AG04449 (cell line): Measurements from ENCODE around the gene COL19A1.

Experiments used
- CTCF ChIA-PET: fragments of 350-600 bp; formaldehyde crosslinking; extraction: SDS; loops from one replicate; lab custom pipeline; 2021; ENCODE audit warnings: antibody characterized with exemption; lab: Yijun Ruan, JAX
- POLR2A ChIA-PET: fragments of 400-600, 350-600 bp; formaldehyde crosslinking; extraction: SDS; loops from one replicate; lab custom pipeline; 2020; ENCODE audit warnings: antibody characterized with exemption, inconsistent platforms; lab: Yijun Ruan, JAX
- DNase-seq: peaks from one replicate; pipeline ENCODE4 v3.0.0-alpha.2; 2010; ENCODE audit warnings: low read depth, low spot score
- H3K4me3 ChIP-seq: 2 replicates; pipeline ENCODE4 v1.5.1; 2011; ENCODE audit warnings: low read depth, mild to moderate bottlenecking, control low read depth, low read length
- TF ChIP-seq, protein P1 (sequence below): IDR thresholded peaks from one replicate; pipeline ENCODE4 v1.5.1; 2011; ENCODE audit warnings: mild to moderate bottlenecking, moderate library complexity, low read length, control low read depth, inconsistent platforms; ENCODE audit not compliant: insufficient read depth; ENCODE audit errors: missing control alignments

The COL19A1 gene

DNA sequence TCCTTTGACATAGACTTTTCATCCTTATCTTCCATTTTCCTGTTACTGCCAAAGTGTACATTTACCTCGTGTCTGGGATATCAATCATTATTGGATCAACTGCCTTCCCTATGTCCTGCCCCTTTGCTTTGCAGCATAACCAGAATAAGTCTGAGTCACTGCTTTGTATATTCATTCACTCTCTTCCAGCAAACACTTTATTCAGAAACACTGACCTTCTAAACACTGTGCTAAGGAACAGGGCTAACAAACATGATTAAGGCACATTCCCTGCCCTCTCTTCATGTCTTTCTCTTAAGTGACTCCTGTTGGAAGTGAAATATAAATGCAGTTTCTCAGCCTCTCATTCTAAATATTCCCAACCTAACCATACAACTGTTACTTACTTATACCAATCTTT lies 66.9 kb downstream of the COL19A1 start:
- POLR2A ChIA-PET, result no interaction called here
- TF ChIP-seq, protein P1, sequence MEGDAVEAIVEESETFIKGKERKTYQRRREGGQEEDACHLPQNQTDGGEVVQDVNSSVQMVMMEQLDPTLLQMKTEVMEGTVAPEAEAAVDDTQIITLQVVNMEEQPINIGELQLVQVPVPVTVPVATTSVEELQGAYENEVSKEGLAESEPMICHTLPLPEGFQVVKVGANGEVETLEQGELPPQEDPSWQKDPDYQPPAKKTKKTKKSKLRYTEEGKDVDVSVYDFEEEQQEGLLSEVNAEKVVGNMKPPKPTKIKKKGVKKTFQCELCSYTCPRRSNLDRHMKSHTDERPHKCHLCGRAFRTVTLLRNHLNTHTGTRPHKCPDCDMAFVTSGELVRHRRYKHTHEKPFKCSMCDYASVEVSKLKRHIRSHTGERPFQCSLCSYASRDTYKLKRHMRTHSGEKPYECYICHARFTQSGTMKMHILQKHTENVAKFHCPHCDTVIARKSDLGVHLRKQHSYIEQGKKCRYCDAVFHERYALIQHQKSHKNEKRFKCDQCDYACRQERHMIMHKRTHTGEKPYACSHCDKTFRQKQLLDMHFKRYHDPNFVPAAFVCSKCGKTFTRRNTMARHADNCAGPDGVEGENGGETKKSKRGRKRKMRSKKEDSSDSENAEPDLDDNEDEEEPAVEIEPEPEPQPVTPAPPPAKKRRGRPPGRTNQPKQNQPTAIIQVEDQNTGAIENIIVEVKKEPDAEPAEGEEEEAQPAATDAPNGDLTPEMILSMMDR, result no peak
- H3K4me3 ChIP-seq, result no peak overlapping the region
- CTCF ChIA-PET, result no interaction called here
- DNase-seq, result no peak

DNA sequence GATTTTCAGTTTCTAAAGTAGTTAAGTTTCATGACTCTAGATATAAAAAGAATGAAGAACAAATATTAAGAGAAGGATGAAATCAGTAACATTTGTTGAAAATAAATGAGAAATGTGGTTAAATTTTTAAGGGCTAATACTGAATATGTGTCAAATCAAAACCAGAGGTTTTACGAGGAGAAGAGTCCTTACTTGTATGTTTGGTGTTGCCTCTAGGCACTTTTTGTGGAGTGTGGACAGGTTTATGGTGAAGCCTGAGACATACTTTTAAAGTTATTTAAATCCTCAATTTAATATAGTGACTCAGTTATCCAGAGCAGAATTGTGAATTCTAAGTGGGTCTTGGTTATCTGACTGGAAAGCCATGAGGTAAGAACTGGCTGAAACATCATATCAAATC lies 68.7 kb downstream of the COL19A1 start:
- CTCF ChIA-PET, result no interaction called here
- TF ChIP-seq, protein P1, result no peak
- DNase-seq, result no peak
- no peak overlapping the region for H3K4me3 ChIP-seq
- POLR2A ChIA-PET, result no interaction called here

DNA sequence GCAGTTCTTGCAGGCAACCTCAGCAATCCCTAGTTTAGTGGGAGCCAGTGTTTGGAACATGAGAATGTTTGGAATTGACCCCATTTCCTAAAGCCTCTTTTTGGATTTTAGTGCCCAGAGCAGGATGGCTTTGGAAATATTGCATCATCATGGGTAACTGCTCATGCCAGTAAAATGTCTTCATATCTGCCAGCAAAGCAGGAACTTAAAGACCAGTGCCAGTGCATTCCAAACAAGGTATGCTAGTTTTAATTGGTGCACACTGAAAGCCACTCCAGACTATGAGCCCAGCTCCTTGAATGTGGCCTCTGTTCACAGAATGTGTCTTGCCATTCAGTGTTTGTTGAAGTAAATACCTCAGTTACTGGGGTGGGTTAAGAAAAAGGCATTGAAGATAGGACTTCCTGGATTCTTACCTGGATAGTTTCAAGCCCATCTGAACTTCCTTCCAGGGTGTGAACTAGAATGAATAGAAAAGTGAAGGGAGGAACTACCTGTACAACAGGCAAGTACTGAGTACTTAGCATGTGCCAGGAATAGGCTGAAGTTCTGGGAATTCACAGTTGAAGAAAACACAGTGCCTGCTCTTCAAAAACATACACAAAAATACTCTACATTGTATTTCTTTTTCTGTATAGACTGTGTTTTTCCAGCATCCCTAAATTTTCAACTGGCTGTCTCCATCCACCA lies 70.5 kb downstream of the COL19A1 start:
- TF ChIP-seq, protein P1, result no peak
- POLR2A ChIA-PET, result no interaction called here
- CTCF ChIA-PET, result no interaction called here
- H3K4me3 ChIP-seq, result no peak overlapping the region
- DNase-seq, result no peak

DNA sequence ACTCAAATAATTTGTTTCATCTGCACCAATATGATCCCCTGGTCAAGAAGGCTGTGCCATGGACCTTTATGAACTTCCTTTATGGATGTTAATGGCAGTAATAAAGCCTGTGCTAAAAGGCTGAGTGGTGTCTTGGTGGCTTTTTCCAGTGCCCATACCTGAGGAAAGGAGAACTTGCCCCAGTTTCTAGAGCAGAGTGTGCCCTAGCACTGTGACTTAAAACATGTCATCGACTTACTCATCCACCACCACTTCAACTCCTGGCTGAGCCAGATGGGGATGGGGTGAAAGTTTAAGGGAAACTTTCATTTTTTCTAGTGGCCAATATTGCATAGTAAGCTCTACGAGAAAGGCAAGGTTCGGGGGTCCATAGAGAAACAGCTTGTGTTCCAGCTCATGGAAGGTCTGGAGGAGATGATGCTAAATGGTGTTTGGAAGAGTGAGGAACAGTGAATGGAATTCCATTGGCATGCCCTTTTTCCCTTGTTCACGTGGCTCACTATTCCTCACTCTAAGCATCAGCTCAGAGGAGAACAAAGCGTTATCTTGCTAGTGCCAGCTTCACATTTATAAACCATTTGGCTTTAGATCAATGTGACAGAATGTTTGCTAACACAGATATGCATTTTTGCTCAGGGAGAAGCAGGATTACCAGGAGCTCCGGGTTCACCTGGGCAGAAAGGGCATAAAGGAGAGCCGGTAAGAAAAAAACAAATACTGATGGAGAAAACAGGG lies 71.2 kb downstream of the COL19A1 start:
- ChIA-PET POLR2A (no interaction called here), CTCF (no interaction called here)
- DNase-seq, result no peak

DNA sequence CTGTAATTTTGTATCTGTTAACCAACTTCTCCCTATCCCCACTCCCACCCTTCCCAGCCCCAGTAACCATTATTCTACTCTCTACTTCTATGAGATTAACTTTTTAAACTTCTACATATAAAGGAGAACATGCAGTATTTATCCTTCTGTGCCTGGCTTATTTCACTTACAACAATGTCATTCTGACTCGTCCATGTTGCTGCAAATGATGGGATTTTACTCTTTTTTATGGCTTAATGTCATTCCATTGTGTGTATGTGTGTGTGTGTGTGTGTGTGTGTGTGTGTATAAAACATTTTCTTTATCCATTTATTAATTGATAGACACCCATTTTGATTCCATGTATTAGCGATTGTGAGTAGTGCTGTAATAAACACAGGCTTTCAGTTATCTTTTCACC lies 76.1 kb downstream of the COL19A1 start:
- TF ChIP-seq, protein P1, result no peak
- POLR2A ChIA-PET, result no interaction called here
- no peak overlapping the region for H3K4me3 ChIP-seq
- no peak for DNase-seq
- CTCF ChIA-PET, result no interaction called here

More for the DNA sequence above, 71.2 kb downstream of the COL19A1 start:
- TF ChIP-seq, protein P1, result no peak
- no peak overlapping the region for H3K4me3 ChIP-seq

DNA sequence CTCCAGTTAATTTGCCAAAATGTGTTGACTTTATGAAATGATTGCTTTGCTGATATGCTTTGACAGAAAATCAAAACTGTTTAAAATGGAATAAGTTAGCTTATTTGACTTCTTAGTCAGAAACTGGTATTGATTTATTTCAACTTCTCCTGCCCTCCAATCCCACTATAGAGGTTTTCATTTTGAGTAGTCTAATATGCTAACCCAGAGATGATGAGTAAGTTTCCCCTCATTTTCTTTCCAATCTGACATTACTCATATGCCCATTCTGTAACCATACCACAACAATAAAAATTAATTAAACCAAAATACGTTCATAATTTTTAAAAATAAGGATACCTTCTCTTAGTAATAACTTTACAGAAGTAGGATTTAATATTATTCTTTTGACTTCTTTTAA lies 78.8 kb downstream of the COL19A1 start:
- no peak overlapping the region for H3K4me3 ChIP-seq
- TF ChIP-seq, protein P1, result no peak
- CTCF ChIA-PET, result no interaction called here
- POLR2A ChIA-PET, result no interaction called here
- no peak for DNase-seq
